ENCODE results near the gene ATG5. TPM values are rescaled to one million over a fixed set of nuclear protein-coding genes. Genes with fewer than 3 reads are reported as not detected.

ATG5 gene
- total RNA-seq, 2 donors from 2014 or later: 29.5 to 31.4 TPM

GRCh38 chr6:106145741-106146227 lies 179.8 kb downstream of the ATG5 start:
- peak; percentile 85 for DNase-seq
- Mint-ChIP-seq H3K4me1 (peaks cover 28% of the 10 kb centered on the region), H3K27me3 (ENCODE audit: insufficient read depth) (peaks cover 3% of the 10 kb centered on the region), H3K9me3 (no peaks in the 10 kb centered on the region), H3K4me3 (no peak overlapping the region), H3K27ac (no peak overlapping the region), H3K36me3 (ENCODE audit: low read depth) (no peaks in the 10 kb centered on the region)
- Histone ChIP-seq H3K9ac (ENCODE audit: extremely low read depth, low read length, poor library complexity, severe bottlenecking) (no peak overlapping the region), H3K27ac (ENCODE audit: low read depth, low read length) (no peak overlapping the region), H3K9me3 (ENCODE audit: control insufficient read depth, low read length) (no peaks in the 10 kb centered on the region), H3K4me3 (ENCODE audit: low read length) (no peak overlapping the region), H3K36me3 (ENCODE audit: control insufficient read depth, insufficient read depth, low read length) (no peaks in the 10 kb centered on the region), H3K4me1 (ENCODE audit: control insufficient read depth, insufficient read depth, low read length) (peaks cover 7% of the 10 kb centered on the region), H3K27me3 (ENCODE audit: control insufficient read depth, insufficient read depth, low read length, poor library complexity, severe bottlenecking) (peaks cover 8% of the 10 kb centered on the region)
- TF ChIP-seq, protein P1, sequence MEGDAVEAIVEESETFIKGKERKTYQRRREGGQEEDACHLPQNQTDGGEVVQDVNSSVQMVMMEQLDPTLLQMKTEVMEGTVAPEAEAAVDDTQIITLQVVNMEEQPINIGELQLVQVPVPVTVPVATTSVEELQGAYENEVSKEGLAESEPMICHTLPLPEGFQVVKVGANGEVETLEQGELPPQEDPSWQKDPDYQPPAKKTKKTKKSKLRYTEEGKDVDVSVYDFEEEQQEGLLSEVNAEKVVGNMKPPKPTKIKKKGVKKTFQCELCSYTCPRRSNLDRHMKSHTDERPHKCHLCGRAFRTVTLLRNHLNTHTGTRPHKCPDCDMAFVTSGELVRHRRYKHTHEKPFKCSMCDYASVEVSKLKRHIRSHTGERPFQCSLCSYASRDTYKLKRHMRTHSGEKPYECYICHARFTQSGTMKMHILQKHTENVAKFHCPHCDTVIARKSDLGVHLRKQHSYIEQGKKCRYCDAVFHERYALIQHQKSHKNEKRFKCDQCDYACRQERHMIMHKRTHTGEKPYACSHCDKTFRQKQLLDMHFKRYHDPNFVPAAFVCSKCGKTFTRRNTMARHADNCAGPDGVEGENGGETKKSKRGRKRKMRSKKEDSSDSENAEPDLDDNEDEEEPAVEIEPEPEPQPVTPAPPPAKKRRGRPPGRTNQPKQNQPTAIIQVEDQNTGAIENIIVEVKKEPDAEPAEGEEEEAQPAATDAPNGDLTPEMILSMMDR (conservative IDR thresholded peaks at IDR 0.05): no peak
- WGBS, 2 experiments (ENCODE audit: insufficient coverage in 1 of 2, insufficient read length in 1 of 2): 35 to 36% methylated on average over 2 to 7 of the region's 7 CpGs

DNA sequence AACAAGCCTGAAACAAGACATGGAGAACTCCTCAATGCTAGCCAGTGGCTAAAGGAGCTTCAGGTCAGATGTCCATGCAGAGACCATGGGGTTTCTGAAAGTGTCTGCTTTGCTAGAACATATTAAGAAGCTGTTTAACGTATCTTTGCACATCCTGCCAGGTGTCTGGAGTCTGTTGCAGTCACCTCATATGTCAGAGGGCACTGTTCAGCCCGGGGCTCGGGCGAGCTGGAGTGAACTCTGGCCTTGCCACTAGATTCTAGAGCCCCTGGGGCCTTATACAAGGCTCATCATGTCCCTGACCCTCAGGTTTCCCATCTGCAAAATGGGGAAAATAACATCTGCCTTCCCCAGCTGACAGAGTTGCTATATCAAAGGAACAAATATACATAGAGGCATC lies 180.4 kb downstream of the ATG5 start:
- H3K9ac ChIP-seq (ENCODE audit: extremely low read depth, low read length, poor library complexity, severe bottlenecking): no peak overlapping the region
- DNase-seq: no peak
- WGBS, 2 experiments (ENCODE audit: insufficient coverage in 1 of 2, insufficient read length in 1 of 2): 82 to 90% methylated on average over 3 to 4 of the region's 4 CpGs

DNA sequence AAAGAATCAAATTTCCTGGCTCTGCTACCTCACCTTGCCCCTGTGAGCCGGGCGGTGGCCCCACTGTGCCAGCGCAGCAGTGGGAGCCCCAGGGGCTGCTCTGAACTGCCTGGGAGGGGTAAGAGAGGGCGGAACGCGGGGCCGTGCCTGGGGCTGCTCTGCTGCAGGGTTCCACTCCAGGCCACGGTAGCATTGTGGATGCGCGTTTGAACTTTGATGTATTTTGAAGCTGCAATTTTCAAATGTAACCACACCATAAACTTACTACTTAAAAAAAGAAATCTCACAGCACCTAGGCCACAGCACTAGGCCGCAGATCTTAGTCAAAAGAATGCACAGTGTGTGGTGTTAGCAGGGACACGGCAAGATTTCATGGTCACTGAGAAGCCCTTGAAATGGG lies 181.9 kb downstream of the ATG5 start:
- TF ChIP-seq, protein P1 (conservative IDR thresholded peaks at IDR 0.05): no peak
- 92 to 98% methylated on average over 8 to 12 of the region's 12 CpGs for WGBS, 2 experiments (ENCODE audit: insufficient coverage in 1 of 2, insufficient read length in 1 of 2)
- no peaks in the 10 kb centered on the region for H3K27me3 Mint-ChIP-seq (ENCODE audit: insufficient read depth)

More for the DNA sequence above, 180.4 kb downstream of the ATG5 start:
- no peak overlapping the region for H3K4me3 Mint-ChIP-seq
- no peak overlapping the region for H3K27ac ChIP-seq (ENCODE audit: low read depth, low read length)
- H3K9me3 Mint-ChIP-seq: no peaks in the 10 kb centered on the region
- H3K9me3 ChIP-seq (ENCODE audit: control insufficient read depth, low read length): no peaks in the 10 kb centered on the region
- no peak overlapping the region for H3K27ac Mint-ChIP-seq
- H3K4me3 ChIP-seq (ENCODE audit: low read length): no peak overlapping the region
- peaks cover 8% of the 10 kb centered on the region for H3K27me3 ChIP-seq (ENCODE audit: control insufficient read depth, insufficient read depth, low read length, poor library complexity, severe bottlenecking)
- peaks cover 28% of the 10 kb centered on the region for H3K4me1 Mint-ChIP-seq
- H3K36me3 Mint-ChIP-seq (ENCODE audit: low read depth): no peaks in the 10 kb centered on the region
- H3K4me1 ChIP-seq (ENCODE audit: control insufficient read depth, insufficient read depth, low read length): peaks cover 7% of the 10 kb centered on the region
- H3K36me3 ChIP-seq (ENCODE audit: control insufficient read depth, insufficient read depth, low read length): no peaks in the 10 kb centered on the region
- TF ChIP-seq, protein P1 (conservative IDR thresholded peaks at IDR 0.05): no peak
- peaks cover 3% of the 10 kb centered on the region for H3K27me3 Mint-ChIP-seq (ENCODE audit: insufficient read depth)

More for the DNA sequence above, 181.9 kb downstream of the ATG5 start:
- Histone ChIP-seq H3K36me3 (ENCODE audit: control insufficient read depth, insufficient read depth, low read length) (no peaks in the 10 kb centered on the region), H3K4me3 (ENCODE audit: low read length) (no peak overlapping the region), H3K9ac (ENCODE audit: extremely low read depth, low read length, poor library complexity, severe bottlenecking) (no peak overlapping the region), H3K27ac (ENCODE audit: low read depth, low read length) (no peak overlapping the region), H3K4me1 (ENCODE audit: control insufficient read depth, insufficient read depth, low read length) (peaks cover 7% of the 10 kb centered on the region), H3K9me3 (ENCODE audit: control insufficient read depth, low read length) (no peaks in the 10 kb centered on the region), H3K27me3 (ENCODE audit: control insufficient read depth, insufficient read depth, low read length, poor library complexity, severe bottlenecking) (peaks cover 8% of the 10 kb centered on the region)
- H3K4me3 Mint-ChIP-seq: no peak overlapping the region
- H3K4me1 Mint-ChIP-seq: peaks cover 28% of the 10 kb centered on the region
- H3K27ac Mint-ChIP-seq: no peak overlapping the region
- no peak for DNase-seq
- H3K9me3 Mint-ChIP-seq: no peaks in the 10 kb centered on the region
- no peaks in the 10 kb centered on the region for H3K36me3 Mint-ChIP-seq (ENCODE audit: low read depth)
